Transverse colon (tissue), 3 donors: ENCODE results near the gene COL3A1.

Experiments used
- POLR2A ChIP-seq: fragments of 450-650 bp; IDR thresholded peaks from one replicate; pipeline ENCODE4 v1.6.1; 2016; ENCODE audit warnings: antibody characterized with exemption, mild to moderate bottlenecking, moderate library complexity
- TF ChIP-seq, protein P1 (sequence below), 5 experiments: fragments of 200-600 bp in 3 of 5; fragments of 450-650 bp in 2 of 5; sonication (generic) in 3 of 5; IDR thresholded peaks; 1 replicate in 2 of 5; 2 replicates in 3 of 5; pipeline ENCODE4 v1.5.1; 2016 to 2017; ENCODE audit warnings: antibody characterized with exemption in 5 of 5, inconsistent platforms in 3 of 5, mild to moderate bottlenecking in 2 of 5, moderate library complexity in 1 of 5

DNA sequence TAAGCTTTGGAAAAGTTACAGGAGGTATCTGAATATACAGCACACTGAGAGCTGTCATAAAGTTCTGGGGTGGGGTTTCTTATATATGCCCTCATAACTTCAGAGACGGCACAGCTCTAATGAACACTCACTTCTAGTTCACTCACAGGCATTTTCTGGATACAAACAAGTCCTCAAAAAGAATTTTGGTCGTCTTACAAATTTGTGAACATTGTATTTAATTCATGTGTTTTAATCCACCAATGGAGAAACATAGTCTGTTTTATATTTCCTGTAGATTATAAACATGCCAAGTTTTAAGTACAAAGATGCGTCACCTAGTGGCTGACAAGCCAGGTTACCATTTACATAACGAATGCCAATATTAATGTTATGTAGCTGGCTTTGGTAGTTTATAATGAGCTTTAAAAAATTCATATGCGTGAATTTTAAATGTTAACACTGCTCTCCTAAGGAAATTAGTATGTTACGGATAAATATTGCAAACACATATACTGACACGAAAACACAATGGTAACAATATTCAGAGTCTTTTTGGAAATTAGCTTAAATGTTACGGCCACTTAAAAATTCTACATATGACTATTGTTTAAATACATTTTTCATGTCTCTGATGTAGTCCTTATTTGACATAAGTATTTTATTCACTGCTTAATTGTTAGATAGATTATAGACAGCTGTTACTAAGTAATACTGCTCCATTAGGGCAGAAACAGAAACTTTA lies 2.5 kb downstream of the COL3A1 start:
- TF ChIP-seq, protein P1, sequence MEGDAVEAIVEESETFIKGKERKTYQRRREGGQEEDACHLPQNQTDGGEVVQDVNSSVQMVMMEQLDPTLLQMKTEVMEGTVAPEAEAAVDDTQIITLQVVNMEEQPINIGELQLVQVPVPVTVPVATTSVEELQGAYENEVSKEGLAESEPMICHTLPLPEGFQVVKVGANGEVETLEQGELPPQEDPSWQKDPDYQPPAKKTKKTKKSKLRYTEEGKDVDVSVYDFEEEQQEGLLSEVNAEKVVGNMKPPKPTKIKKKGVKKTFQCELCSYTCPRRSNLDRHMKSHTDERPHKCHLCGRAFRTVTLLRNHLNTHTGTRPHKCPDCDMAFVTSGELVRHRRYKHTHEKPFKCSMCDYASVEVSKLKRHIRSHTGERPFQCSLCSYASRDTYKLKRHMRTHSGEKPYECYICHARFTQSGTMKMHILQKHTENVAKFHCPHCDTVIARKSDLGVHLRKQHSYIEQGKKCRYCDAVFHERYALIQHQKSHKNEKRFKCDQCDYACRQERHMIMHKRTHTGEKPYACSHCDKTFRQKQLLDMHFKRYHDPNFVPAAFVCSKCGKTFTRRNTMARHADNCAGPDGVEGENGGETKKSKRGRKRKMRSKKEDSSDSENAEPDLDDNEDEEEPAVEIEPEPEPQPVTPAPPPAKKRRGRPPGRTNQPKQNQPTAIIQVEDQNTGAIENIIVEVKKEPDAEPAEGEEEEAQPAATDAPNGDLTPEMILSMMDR (IDR thresholded peaks at IDR 0.05) = peak; percentile 47 to 79 (median 56)
- no peak for TF ChIP-seq POLR2A
